RWPE2 (cell line): ENCODE data around the gene SKAP1.
"Not testable (repeated sequence)": the region's sequence is repeated elsewhere in the genome, so short reads cannot be mapped to it uniquely, and the experiment has no call there.

Experiments
- ATAC-seq: fragments of 200-7000 bp; cut with Tn5 transposase; 3 replicates; pipeline ENCODE4 v1.9.1; 2021; ENCODE audit warnings: low read depth
- DNase-seq: peaks from one replicate; pipeline ENCODE4 v3.0.0-alpha.2; 2020; ENCODE audit warnings: low spot score
- H3K27ac ChIP-seq: fragments of 450-650 bp; 2 replicates; pipeline ENCODE4 v1.5.1; 2017; ENCODE audit warnings: mild to moderate bottlenecking; ENCODE audit not compliant: poor library complexity, severe bottlenecking
- H3K27me3 ChIP-seq: fragments of 250-450 bp; sonication (Bioruptor Pico); 2 replicates; pipeline ENCODE4 v1.5.1; 2021; ENCODE audit warnings: mild to moderate bottlenecking, moderate library complexity; ENCODE audit not compliant: insufficient read depth, poor library complexity, severe bottlenecking
- H3K36me3 ChIP-seq: fragments of 250-450 bp; sonication (Bioruptor Pico); 2 replicates; pipeline ENCODE4 v1.5.1; 2020; ENCODE audit warnings: low read depth, mild to moderate bottlenecking, moderate library complexity
- H3K4me1 ChIP-seq: fragments of 250-450 bp; sonication (Bioruptor Pico); 2 replicates; pipeline ENCODE4 v1.5.1; 2021; ENCODE audit warnings: mild to moderate bottlenecking, moderate library complexity; ENCODE audit not compliant: insufficient read depth, poor library complexity, severe bottlenecking
- H3K4me3 ChIP-seq: fragments of 250-450 bp; sonication (Bioruptor Pico); 2 replicates; pipeline ENCODE4 v1.5.1; 2021; ENCODE audit warnings: mild to moderate bottlenecking, moderate library complexity; ENCODE audit not compliant: severe bottlenecking
- H3K9me3 ChIP-seq: fragments of 250-450 bp; sonication (Bioruptor Pico); 2 replicates; pipeline ENCODE4 v1.5.1; 2021; ENCODE audit warnings: mild to moderate bottlenecking, moderate library complexity; ENCODE audit not compliant: severe bottlenecking
- TF ChIP-seq, protein P1 (sequence below): fragments of 450-650 bp; IDR thresholded peaks from one replicate; pipeline ENCODE4 v1.5.1; 2017; ENCODE audit warnings: mild to moderate bottlenecking, moderate library complexity; ENCODE audit not compliant: poor library complexity, severe bottlenecking

Gene SKAP1

DNA sequence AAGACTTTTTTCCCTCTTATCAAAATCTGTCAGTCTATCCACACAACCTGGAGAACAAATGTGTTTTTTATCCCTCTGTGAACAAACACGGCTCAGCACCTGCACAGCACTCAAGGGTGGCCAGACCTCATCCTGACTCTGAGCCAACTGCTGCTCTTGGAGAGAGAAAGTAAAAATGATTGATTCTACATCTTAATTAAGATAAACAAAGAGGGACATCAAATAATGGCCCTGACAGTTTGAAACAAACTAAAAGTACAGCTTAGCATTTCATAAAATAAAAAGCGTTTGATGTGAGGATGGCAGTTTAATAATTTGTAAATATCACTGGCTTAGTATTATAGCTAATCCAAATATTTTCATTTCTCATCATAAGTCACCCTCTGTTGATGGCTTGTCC lies 216.2 kb downstream of the SKAP1 start:
- Histone ChIP-seq H3K27me3 (no peaks in the 10 kb centered on the region), H3K36me3 (no peaks in the 10 kb centered on the region), H3K4me3 (no peak overlapping the region), H3K4me1 (no peaks in the 10 kb centered on the region), H3K27ac (no peak overlapping the region), H3K9me3 (no peaks in the 10 kb centered on the region)
- DNase-seq = no peak
- TF ChIP-seq, protein P1, sequence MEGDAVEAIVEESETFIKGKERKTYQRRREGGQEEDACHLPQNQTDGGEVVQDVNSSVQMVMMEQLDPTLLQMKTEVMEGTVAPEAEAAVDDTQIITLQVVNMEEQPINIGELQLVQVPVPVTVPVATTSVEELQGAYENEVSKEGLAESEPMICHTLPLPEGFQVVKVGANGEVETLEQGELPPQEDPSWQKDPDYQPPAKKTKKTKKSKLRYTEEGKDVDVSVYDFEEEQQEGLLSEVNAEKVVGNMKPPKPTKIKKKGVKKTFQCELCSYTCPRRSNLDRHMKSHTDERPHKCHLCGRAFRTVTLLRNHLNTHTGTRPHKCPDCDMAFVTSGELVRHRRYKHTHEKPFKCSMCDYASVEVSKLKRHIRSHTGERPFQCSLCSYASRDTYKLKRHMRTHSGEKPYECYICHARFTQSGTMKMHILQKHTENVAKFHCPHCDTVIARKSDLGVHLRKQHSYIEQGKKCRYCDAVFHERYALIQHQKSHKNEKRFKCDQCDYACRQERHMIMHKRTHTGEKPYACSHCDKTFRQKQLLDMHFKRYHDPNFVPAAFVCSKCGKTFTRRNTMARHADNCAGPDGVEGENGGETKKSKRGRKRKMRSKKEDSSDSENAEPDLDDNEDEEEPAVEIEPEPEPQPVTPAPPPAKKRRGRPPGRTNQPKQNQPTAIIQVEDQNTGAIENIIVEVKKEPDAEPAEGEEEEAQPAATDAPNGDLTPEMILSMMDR = no peak
- no peak for ATAC-seq

DNA sequence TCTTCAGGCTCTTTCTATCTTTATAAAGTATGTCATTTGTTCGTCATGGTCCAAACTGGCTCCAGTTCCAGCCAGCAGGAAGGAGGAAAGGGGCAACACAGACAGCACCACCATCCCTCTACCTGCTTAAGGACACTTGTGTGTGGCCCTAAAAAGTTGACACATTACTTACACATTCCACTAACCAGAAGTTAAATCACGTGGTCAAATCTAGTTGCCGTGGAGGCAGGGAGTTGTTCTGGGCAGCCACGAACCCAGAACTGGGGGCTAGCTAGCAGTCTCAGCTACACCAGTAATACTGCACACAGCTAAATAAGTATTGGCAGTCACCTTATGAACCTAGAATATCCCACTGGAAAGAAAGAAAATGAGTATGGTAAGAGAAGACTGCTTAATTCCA lies 218.2 kb downstream of the SKAP1 start:
- H3K9me3 ChIP-seq = no peaks in the 10 kb centered on the region
- no peaks in the 10 kb centered on the region for H3K4me1 ChIP-seq
- H3K4me3 ChIP-seq = no peak overlapping the region
- TF ChIP-seq, protein P1 = no peak
- H3K27ac ChIP-seq = no peak overlapping the region
- no peaks in the 10 kb centered on the region for H3K36me3 ChIP-seq
- ATAC-seq = no peak
- DNase-seq = no peak
- H3K27me3 ChIP-seq = no peaks in the 10 kb centered on the region

DNA sequence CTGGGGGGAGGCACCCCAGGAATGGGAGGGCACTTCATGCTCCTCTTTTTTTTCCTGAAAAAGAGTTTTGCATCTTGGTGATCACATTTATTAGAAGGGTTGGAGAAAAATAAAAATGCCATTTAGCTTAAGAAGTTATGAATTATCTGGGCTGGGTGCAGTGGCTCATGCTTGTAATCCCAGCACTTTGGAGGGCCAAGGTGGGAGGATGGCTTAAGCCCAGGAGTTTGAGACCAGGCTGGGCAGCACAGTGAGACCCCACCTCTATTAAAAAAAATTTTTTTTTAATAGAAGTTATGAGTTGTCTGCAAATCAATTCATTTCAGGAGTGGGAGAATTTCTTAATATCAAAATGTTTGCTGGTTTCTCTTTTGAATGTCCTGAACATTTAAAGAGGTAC lies 219.0 kb downstream of the SKAP1 start:
- H3K9me3 ChIP-seq = no peaks in the 10 kb centered on the region
- H3K36me3 ChIP-seq = no peaks in the 10 kb centered on the region
- H3K27ac ChIP-seq = no peak overlapping the region
- no peak overlapping the region for H3K4me3 ChIP-seq
- DNase-seq (no peak), ATAC-seq (no peak)
- TF ChIP-seq, protein P1 = no peak
- H3K27me3 ChIP-seq = no peaks in the 10 kb centered on the region
- H3K4me1 ChIP-seq = no peaks in the 10 kb centered on the region

DNA sequence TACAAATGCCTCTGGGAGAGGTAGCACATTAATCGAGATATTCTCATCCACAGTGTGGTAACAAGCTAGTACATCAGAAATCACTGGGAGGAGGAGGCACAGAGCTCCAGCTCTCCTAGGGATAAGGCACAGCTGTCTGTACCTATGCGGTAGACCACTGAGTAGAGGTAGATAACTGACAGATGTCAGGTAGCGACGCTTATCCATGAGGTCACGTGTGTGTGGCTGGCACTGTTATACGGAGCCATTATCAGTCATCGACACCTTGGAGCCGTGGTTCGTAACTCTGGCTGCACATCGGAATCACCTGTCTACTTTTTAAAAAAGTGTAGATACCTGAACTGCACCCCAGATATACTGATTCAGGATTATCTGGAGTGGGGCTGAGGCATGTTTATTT lies 220.0 kb downstream of the SKAP1 start:
- Histone ChIP-seq H3K36me3 (no peaks in the 10 kb centered on the region), H3K9me3 (no peaks in the 10 kb centered on the region), H3K4me3 (no peak overlapping the region), H3K4me1 (no peaks in the 10 kb centered on the region), H3K27ac (no peak overlapping the region), H3K27me3 (no peaks in the 10 kb centered on the region)
- TF ChIP-seq, protein P1 = no peak
- DNase-seq (no peak), ATAC-seq (no peak)

DNA sequence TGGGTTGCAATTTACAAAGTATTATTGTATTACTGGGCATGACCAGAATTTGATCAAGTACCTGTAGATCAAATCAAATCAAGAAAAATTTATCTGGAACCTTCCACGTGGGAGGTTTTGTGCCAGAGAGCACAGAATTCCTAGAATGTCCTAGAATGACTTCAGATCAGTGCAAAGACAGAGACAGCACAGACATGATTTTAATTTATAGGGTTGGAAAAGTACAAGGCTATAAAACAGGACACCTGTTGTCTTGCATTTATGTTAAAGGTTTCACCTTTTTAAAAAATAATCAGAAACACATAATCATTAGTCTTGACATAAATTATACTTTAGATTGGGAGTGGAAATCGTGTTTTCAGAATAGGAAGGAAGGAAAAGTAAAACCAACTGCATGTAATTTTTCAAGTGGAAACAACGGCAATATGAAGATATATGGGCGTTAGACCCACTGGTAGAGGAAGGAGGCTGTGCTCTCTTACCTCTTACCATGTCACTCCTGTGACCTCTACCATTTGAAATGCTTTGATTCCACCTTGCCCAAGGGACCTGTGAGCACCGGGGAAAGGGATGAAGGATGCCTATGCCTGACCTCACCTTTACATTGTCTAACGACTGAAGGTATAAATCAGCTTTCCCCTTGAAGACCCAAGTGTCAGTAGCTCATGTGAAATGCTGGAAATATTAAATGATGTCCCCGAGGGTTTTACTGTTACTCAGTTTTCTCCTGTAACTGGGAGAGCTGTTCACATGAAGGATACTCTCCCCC lies 222.1 kb downstream of the SKAP1 start:
- no peak for ATAC-seq
- no peak for DNase-seq

DNA sequence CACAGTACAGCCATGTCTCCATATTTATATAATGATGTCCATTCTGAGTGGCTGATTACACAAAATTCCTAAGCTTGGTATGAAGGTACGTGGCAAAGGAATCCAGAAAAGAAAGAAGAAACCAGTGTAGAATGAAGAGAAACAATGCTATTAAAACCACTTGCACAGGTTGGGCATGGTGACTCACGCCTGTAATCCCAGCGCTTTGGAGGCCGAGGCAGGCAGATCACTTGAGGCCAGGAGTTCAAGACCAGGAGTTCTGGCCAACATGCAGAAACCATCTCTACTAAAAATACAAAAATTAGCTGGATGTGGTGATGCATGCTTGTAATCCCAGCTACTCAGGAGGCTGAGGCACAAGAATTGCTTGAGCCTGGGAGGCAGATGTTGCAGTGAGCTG lies 223.0 kb downstream of the SKAP1 start:
- H3K4me3 ChIP-seq, ATAC-seq, H3K4me1 ChIP-seq, H3K36me3 ChIP-seq, H3K27ac ChIP-seq, DNase-seq, H3K9me3 ChIP-seq, H3K27me3 ChIP-seq: not testable (repeated sequence)

More for the DNA sequence above, 222.1 kb downstream of the SKAP1 start:
- Histone ChIP-seq H3K36me3 (no peaks in the 10 kb centered on the region), H3K27me3 (no peaks in the 10 kb centered on the region), H3K27ac (no peak overlapping the region), H3K4me3 (no peak overlapping the region), H3K4me1 (no peaks in the 10 kb centered on the region), H3K9me3 (no peaks in the 10 kb centered on the region)
- TF ChIP-seq, protein P1 = no peak
